A673 (cell line): ENCODE data around the gene CUL7. TPM values are rescaled to one million over a fixed set of nuclear protein-coding genes. Genes with fewer than 3 reads are reported as not detected.

Source experiments
- BruUV-seq: library from RNA; stranded (reverse); fragments of 400-500 nt; replicated peaks from 2 replicates; lab custom pipeline; 2021; lab: Mats Ljungman, UMichigan
- CTCF ChIA-PET: fragments of 300-600 bp; sonication (Branson Sonifier 250); formaldehyde crosslinking; loops from one replicate; lab custom pipeline; 2022; ENCODE audit warnings: antibody characterized with exemption; lab: Charles Lee
- POLR2A ChIA-PET: fragments of 300-600 bp; sonication (Branson Sonifier 250); formaldehyde crosslinking; loops from one replicate; lab custom pipeline; 2022; ENCODE audit warnings: antibody characterized with exemption; ENCODE audit not compliant: low non-redundant PET; lab: Charles Lee
- DNase-seq: peaks from one replicate; pipeline ENCODE4 v3.0.0-alpha.2; 2015; ENCODE audit warnings: low spot score
- H3K27ac ChIP-seq: fragments of 200-600 bp; sonication (generic); 2 replicates; pipeline ENCODE4 v1.5.1; 2016; ENCODE audit warnings: mixed run types, low read depth, mild to moderate bottlenecking, mixed read lengths, antibody characterized with exemption, low read length; ENCODE audit not compliant: poor library complexity, severe bottlenecking
- H3K27me3 ChIP-seq: fragments of 200-600 bp; sonication (generic); replicated peaks from 2 replicates; pipeline ENCODE4 v1.6.1; 2017; ENCODE audit warnings: mixed run types, low read depth, mild to moderate bottlenecking, mixed read lengths, antibody characterized with exemption, low read length; ENCODE audit not compliant: insufficient read depth, poor library complexity
- H3K36me3 ChIP-seq: fragments of 200-600 bp; sonication (generic); 2 replicates; pipeline ENCODE4 v1.6.1; 2016; ENCODE audit warnings: mixed run types, mild to moderate bottlenecking, mixed read lengths, antibody characterized with exemption, low read length; ENCODE audit not compliant: insufficient read depth, poor library complexity, severe bottlenecking
- H3K4me1 ChIP-seq: fragments of 200-600 bp; sonication (generic); 2 replicates; pipeline ENCODE4 v1.6.1; 2017; ENCODE audit warnings: mixed run types, mild to moderate bottlenecking, mixed read lengths, antibody characterized with exemption, low read length; ENCODE audit not compliant: insufficient read depth, poor library complexity, severe bottlenecking
- H3K4me3 ChIP-seq: fragments of 200-600 bp; sonication (generic); 2 replicates; pipeline ENCODE4 v1.5.1; 2016; ENCODE audit warnings: low read depth, mixed run types, mild to moderate bottlenecking, mixed read lengths, low read length; ENCODE audit not compliant: poor library complexity, severe bottlenecking
- H3K9me3 ChIP-seq: fragments of 200-600 bp; sonication (generic); 2 replicates; pipeline ENCODE4 v1.6.1; 2016; ENCODE audit warnings: mixed run types, low read depth, mild to moderate bottlenecking, mixed read lengths, antibody characterized with exemption, low read length; ENCODE audit not compliant: poor library complexity, severe bottlenecking
- CTCF ChIP-seq: fragments of 300-800, 200-600 bp; sonication (generic); conservative IDR thresholded peaks from 2 replicates; pipeline ENCODE4 v1.5.1; 2017; ENCODE audit warnings: low read depth, mild to moderate bottlenecking, antibody characterized with exemption, low read length, moderate library complexity, mixed read lengths
- EZH2 ChIP-seq: fragments of 200-600 bp; sonication (generic); IDR thresholded peaks from 2 replicates; pipeline ENCODE4 v1.6.1; 2017; ENCODE audit warnings: borderline replicate concordance, low read depth, mild to moderate bottlenecking, mixed read lengths, antibody characterized with exemption, low read length; ENCODE audit not compliant: poor library complexity, severe bottlenecking
- intact Hi-C: fragments of 100-400 bp; cut with micrococcal nuclease; formaldehyde crosslinking; loops from one replicate; pipeline ENCODE4 v1.10.0; 2022; ENCODE audit not compliant: unreplicated experiment
- total RNA-seq: library from RNA; stranded (reverse); gene quantifications from 2 replicates; pipeline ENCODE4 v1.2.3, GENCODE V29; 2021

The CUL7 gene
- total RNA-seq, 1 experiment from 2014 or later, result 29.4 TPM

- intact Hi-C loops, result no loop called here
- BruUV-seq, result no TSS peak
These were observed 23.0 kb upstream of the CUL7 start for GRCh38 chr6:43076464-43077332.

GRCh38 chr6:43075670-43076463 lies 22.2 kb upstream of the CUL7 start, which contains the start of gene PTK7:
Gene PTK7, plus strand, starts transcription at chr6:43076314. Its CDS starts 175 bp downstream, at chr6:43076489.
- H3K36me3 ChIP-seq, result no peaks in the 10 kb centered on the region
- H3K9me3 ChIP-seq, result no peaks in the 10 kb centered on the region
- POLR2A ChIA-PET, result no interaction called here
- CTCF ChIA-PET, result interaction anchor here (0.6 to 1.3 kb wide), 3 partner anchors 62 to 167 kb away, joined by 3 to 8 read pairs (median 6); partner anchors contain the start of genes KLHDC3 and MEA1
- H3K27me3 ChIP-seq, result no peaks in the 10 kb centered on the region
- peak; percentile 90 for DNase-seq
- H3K4me1 ChIP-seq, result peaks cover 27% of the 10 kb centered on the region
- no TSS peak for BruUV-seq
- intact Hi-C loops, result no loop called here
- TF ChIP-seq CTCF, result no peak
- peak within 1 kb of the TSS; percentile 91 for H3K27ac ChIP-seq
- peak within 1 kb of the TSS; percentile 98 for H3K4me3 ChIP-seq

More at GRCh38 chr6:43076464-43077332, 23.0 kb upstream of the CUL7 start:
- no peaks in the 10 kb centered on the region for H3K36me3 ChIP-seq
- H3K4me3 ChIP-seq, result peak overlapping the region; percentile 98
- H3K4me1 ChIP-seq, result peaks cover 27% of the 10 kb centered on the region
- H3K9me3 ChIP-seq, result no peaks in the 10 kb centered on the region
- ChIA-PET CTCF (interaction anchor here (1.3 kb wide), 2 partner anchors 63 to 67 kb away, joined by 6 to 8 read pairs; partner anchors contain the start of genes KLHDC3 and MEA1), POLR2A (no interaction called here)
- H3K27ac ChIP-seq, result peak overlapping the region; percentile 91
- H3K27me3 ChIP-seq, result no peaks in the 10 kb centered on the region
- peak; percentile 49 for DNase-seq
- TF ChIP-seq EZH2 (no peak), CTCF (no peak)

GRCh38 chr6:43074847-43075669 lies 21.4 kb upstream of the CUL7 start:
- H3K27ac ChIP-seq, result peak overlapping the region; percentile 66
- H3K27me3 ChIP-seq, result no peaks in the 10 kb centered on the region
- no peaks in the 10 kb centered on the region for H3K36me3 ChIP-seq
- intact Hi-C loops, result no loop called here
- ChIA-PET CTCF (interaction anchor here (1.3 kb wide), 1 partner anchor 69 kb away, joined by 6 read pairs; no protein-coding TSS in a partner anchor), POLR2A (no interaction called here)
- TF ChIP-seq CTCF, result no peak
- TF ChIP-seq EZH2, result no peak
- BruUV-seq, result no TSS peak
- H3K9me3 ChIP-seq, result no peaks in the 10 kb centered on the region
- H3K4me3 ChIP-seq, result peak overlapping the region; percentile 98
- DNase-seq, result peak; percentile 54
- H3K4me1 ChIP-seq, result peaks cover 27% of the 10 kb centered on the region
